ENCODE data around the gene PPP2R2B. TPM values are rescaled to one million over a fixed set of nuclear protein-coding genes. Genes with fewer than 3 reads are reported as not detected.

Gene PPP2R2B
- polyA plus RNA-seq, 1 donor (not counting 4 experiments of a cell fraction or from before 2014, with no cell fraction given): 0.33 TPM

- no peak overlapping the region for H3K4me2 ChIP-seq (ENCODE audit: control insufficient read depth, extremely low read depth, insufficient read depth, low read depth, low read length)
- FAIRE-seq: no peak
- no peaks in the 10 kb centered on the region for H3K36me3 ChIP-seq (ENCODE audit: control insufficient read depth in 2 of 2, extremely low read depth in 1 of 2, insufficient read depth in 2 of 2, low read length in 2 of 2)
- no peaks in the 10 kb centered on the region for H3K79me2 ChIP-seq (ENCODE audit: control insufficient read depth, insufficient read depth, low read length)
- no peaks in the 10 kb centered on the region for H3K9me3 ChIP-seq (ENCODE audit: control insufficient read depth, low read depth, low read length)
- no peak for DNase-seq (ENCODE audit: low read depth, low spot score)
- TF ChIP-seq, protein P1, sequence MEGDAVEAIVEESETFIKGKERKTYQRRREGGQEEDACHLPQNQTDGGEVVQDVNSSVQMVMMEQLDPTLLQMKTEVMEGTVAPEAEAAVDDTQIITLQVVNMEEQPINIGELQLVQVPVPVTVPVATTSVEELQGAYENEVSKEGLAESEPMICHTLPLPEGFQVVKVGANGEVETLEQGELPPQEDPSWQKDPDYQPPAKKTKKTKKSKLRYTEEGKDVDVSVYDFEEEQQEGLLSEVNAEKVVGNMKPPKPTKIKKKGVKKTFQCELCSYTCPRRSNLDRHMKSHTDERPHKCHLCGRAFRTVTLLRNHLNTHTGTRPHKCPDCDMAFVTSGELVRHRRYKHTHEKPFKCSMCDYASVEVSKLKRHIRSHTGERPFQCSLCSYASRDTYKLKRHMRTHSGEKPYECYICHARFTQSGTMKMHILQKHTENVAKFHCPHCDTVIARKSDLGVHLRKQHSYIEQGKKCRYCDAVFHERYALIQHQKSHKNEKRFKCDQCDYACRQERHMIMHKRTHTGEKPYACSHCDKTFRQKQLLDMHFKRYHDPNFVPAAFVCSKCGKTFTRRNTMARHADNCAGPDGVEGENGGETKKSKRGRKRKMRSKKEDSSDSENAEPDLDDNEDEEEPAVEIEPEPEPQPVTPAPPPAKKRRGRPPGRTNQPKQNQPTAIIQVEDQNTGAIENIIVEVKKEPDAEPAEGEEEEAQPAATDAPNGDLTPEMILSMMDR (optimal IDR thresholded peaks at IDR 0.05 in 1 of 3, IDR thresholded peaks at IDR 0.05 in 1 of 3, conservative IDR thresholded peaks at IDR 0.05 in 1 of 3; ENCODE audit: extremely low read depth in 1 of 3, insufficient read depth in 2 of 3, low read length in 3 of 3): no peak
- TF ChIP-seq EZH2 (IDR thresholded peaks at IDR 0.05; ENCODE audit: low read length): no peak
- dilution Hi-C loops (cut with MboI; ENCODE audit: extremely low pct_ligation_motif_present, low sequenced_read_pairs): no loop called here
- H3K4me1 ChIP-seq (ENCODE audit: control insufficient read depth, extremely low read depth, insufficient read depth, low read length): no peaks in the 10 kb centered on the region
- H3K27ac ChIP-seq (ENCODE audit: control insufficient read depth, insufficient read depth, low read length): no peak overlapping the region
- no peak overlapping the region for H2AFZ ChIP-seq (ENCODE audit: control insufficient read depth, low read length)
- no peak overlapping the region for H3K4me3 ChIP-seq (ENCODE audit: control insufficient read depth in 2 of 3, extremely low read depth in 1 of 3, insufficient read depth in 2 of 3, low read depth in 1 of 3, low read length in 3 of 3)
- no peaks in the 10 kb centered on the region for H3K9me1 ChIP-seq (ENCODE audit: control insufficient read depth, extremely low read depth, insufficient read depth, low read length)
- H4K20me1 ChIP-seq (ENCODE audit: control insufficient read depth, extremely low read depth, insufficient read depth, low read length): no peaks in the 10 kb centered on the region
- H3K9ac ChIP-seq (ENCODE audit: control insufficient read depth, extremely low read depth, insufficient read depth, low read length): no peak overlapping the region
- H3K27me3 ChIP-seq (ENCODE audit: control insufficient read depth, extremely low read depth, insufficient read depth, low read length): no peaks in the 10 kb centered on the region
Measured at GRCh38 chr5:146623009-146623408, 255.5 kb downstream of the PPP2R2B start.

DNA sequence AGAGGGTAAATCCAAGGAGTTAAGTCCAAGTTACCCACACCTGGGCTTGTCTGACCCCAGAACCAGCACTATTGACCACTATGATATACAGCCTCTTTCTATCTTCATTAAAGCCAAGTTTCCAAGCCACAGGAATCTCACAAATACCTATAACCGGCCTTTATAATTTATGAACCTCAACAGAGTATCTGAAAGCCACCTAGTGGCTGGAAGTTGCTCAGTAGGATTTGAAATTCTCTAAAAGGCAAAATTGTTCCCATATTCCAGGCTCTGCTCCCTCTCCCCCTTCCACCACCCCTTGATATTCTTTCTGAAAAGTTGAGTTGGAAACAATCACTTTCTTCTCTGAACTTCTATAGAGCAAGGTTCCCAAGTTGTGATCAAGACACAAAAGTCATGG lies 256.2 kb downstream of the PPP2R2B start:
- H3K36me3 ChIP-seq (ENCODE audit: control insufficient read depth in 2 of 2, extremely low read depth in 1 of 2, insufficient read depth in 2 of 2, low read length in 2 of 2): no peaks in the 10 kb centered on the region
- H3K4me1 ChIP-seq (ENCODE audit: control insufficient read depth, extremely low read depth, insufficient read depth, low read length): no peaks in the 10 kb centered on the region
- TF ChIP-seq EZH2 (IDR thresholded peaks at IDR 0.05; ENCODE audit: low read length): no peak
- TF ChIP-seq, protein P1 (optimal IDR thresholded peaks at IDR 0.05 in 1 of 3, IDR thresholded peaks at IDR 0.05 in 1 of 3, conservative IDR thresholded peaks at IDR 0.05 in 1 of 3; ENCODE audit: extremely low read depth in 1 of 3, insufficient read depth in 2 of 3, low read length in 3 of 3): peak in 2 of 3 experiments; percentile 23 to 60
- dilution Hi-C loops (cut with MboI; ENCODE audit: extremely low pct_ligation_motif_present, low sequenced_read_pairs): no loop called here
- no peaks in the 10 kb centered on the region for H3K9me1 ChIP-seq (ENCODE audit: control insufficient read depth, extremely low read depth, insufficient read depth, low read length)
- H3K4me2 ChIP-seq (ENCODE audit: control insufficient read depth, extremely low read depth, insufficient read depth, low read depth, low read length): no peak overlapping the region
- no peaks in the 10 kb centered on the region for H3K9me3 ChIP-seq (ENCODE audit: control insufficient read depth, low read depth, low read length)
- H3K27ac ChIP-seq (ENCODE audit: control insufficient read depth, insufficient read depth, low read length): no peak overlapping the region
- H3K4me3 ChIP-seq (ENCODE audit: control insufficient read depth in 2 of 3, extremely low read depth in 1 of 3, insufficient read depth in 2 of 3, low read depth in 1 of 3, low read length in 3 of 3): no peak overlapping the region
- no peaks in the 10 kb centered on the region for H3K79me2 ChIP-seq (ENCODE audit: control insufficient read depth, insufficient read depth, low read length)
- H3K9ac ChIP-seq (ENCODE audit: control insufficient read depth, extremely low read depth, insufficient read depth, low read length): no peak overlapping the region
- DNase-seq (ENCODE audit: low read depth, low spot score) (no peak), FAIRE-seq (no peak)
- H3K27me3 ChIP-seq (ENCODE audit: control insufficient read depth, extremely low read depth, insufficient read depth, low read length): no peaks in the 10 kb centered on the region
- no peaks in the 10 kb centered on the region for H4K20me1 ChIP-seq (ENCODE audit: control insufficient read depth, extremely low read depth, insufficient read depth, low read length)
- H2AFZ ChIP-seq (ENCODE audit: control insufficient read depth, low read length): no peak overlapping the region
